SHP77 (cell line): ENCODE results near the gene SLC66A2.

Experiments
- DNase-seq, 2 experiments: peaks; one replicate each; lab custom pipeline; 2025; lab: John Stamatoyannopoulos, UW

The SLC66A2 gene

GRCh38 chr18:79919089-79919488 lies 32.4 kb downstream of the SLC66A2 start:
- no peak for DNase-seq

- no peak for DNase-seq
Observed at GRCh38 chr18:79918615-79919011, 32.8 kb downstream of the SLC66A2 start.

- no peak for DNase-seq
Observed at GRCh38 chr18:79917853-79918614, 33.4 kb downstream of the SLC66A2 start.

- DNase-seq: no peak
Observed at GRCh38 chr18:79917169-79917852, 34.1 kb downstream of the SLC66A2 start.

- no peak for DNase-seq
Observed at GRCh38 chr18:79916546-79917168, 34.8 kb downstream of the SLC66A2 start.

- no peak for DNase-seq
Observed at GRCh38 chr18:79916128-79916494, 35.3 kb downstream of the SLC66A2 start.

- no peak for DNase-seq
Observed at GRCh38 chr18:79915161-79916127, 36.0 kb downstream of the SLC66A2 start.

GRCh38 chr18:79914614-79915160 lies 36.8 kb downstream of the SLC66A2 start:
- no peak for DNase-seq

GRCh38 chr18:79912994-79913831 lies 38.2 kb downstream of the SLC66A2 start:
- DNase-seq: no peak

GRCh38 chr18:79912409-79912991 lies 39.0 kb downstream of the SLC66A2 start:
- DNase-seq: no peak

- DNase-seq: no peak
Observed at GRCh38 chr18:79911344-79912270, 39.8 kb downstream of the SLC66A2 start.

- no peak for DNase-seq
Observed at GRCh38 chr18:79910563-79911343, 40.7 kb downstream of the SLC66A2 start.

- no peak for DNase-seq
Observed at GRCh38 chr18:79906706-79907105, 44.7 kb downstream of the SLC66A2 start.

- DNase-seq: no peak
Observed at GRCh38 chr18:79905993-79906392, 45.5 kb downstream of the SLC66A2 start.

- no peak for DNase-seq
Observed at GRCh38 chr18:79905389-79905911, 46.0 kb downstream of the SLC66A2 start.

- DNase-seq: no peak
Observed at GRCh38 chr18:79904357-79905147, 46.9 kb downstream of the SLC66A2 start.

- DNase-seq: no peak
Observed at GRCh38 chr18:79903787-79904356, 47.6 kb downstream of the SLC66A2 start.
